Activated naive CD4-positive, alpha-beta T cell treated with anti-CD3 and anti-CD28 coated beads, Interleukin-2, amount 50 U/mL, for 24 hours (primary cell): ENCODE measurements around the gene ENTREP1.

Experiments
- H3K27ac Mint-ChIP-seq: one replicate; pipeline ENCODE4 v1.8.0; 2021; ENCODE audit warnings: mild to moderate bottlenecking, mixed read lengths
- H3K27me3 Mint-ChIP-seq: one replicate; pipeline ENCODE4 v1.8.0; 2021; ENCODE audit warnings: mixed read lengths
- H3K36me3 Mint-ChIP-seq: one replicate; pipeline ENCODE4 v1.8.0; 2021; ENCODE audit warnings: mixed read lengths
- H3K4me1 Mint-ChIP-seq: one replicate; pipeline ENCODE4 v1.8.0; 2021; ENCODE audit warnings: mixed read lengths
- H3K4me3 Mint-ChIP-seq: one replicate; pipeline ENCODE4 v1.8.0; 2021; ENCODE audit warnings: mild to moderate bottlenecking, mixed read lengths
- H3K9me3 Mint-ChIP-seq: one replicate; pipeline ENCODE4 v1.8.0; 2021; ENCODE audit warnings: mixed read lengths

Gene ENTREP1

DNA sequence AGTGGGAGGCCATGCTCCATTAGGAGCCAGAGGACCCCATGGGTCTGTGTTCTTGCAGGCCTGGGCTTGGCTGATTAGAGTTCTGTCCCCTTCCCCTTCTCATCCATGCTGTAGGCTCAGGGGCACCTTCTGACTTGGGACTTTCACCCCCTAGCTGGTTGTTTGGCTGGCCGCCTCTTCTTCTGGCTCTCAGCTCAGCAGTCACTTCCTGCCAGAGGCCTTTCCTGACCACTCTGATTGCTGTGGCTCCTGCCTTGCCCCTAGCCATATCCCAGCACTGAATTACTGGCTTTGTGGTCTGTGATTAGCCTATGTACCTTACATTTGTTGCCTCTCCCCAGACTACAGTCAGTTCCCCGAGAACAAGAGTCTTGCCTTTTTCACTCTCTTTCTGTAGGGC, 14.6 kb downstream of the ENTREP1 start:
- Mint-ChIP-seq H3K36me3 (no peaks in the 10 kb centered on the region), H3K4me1 (no peaks in the 10 kb centered on the region), H3K27me3 (peaks cover 7% of the 10 kb centered on the region), H3K9me3 (no peaks in the 10 kb centered on the region), H3K4me3 (no peak overlapping the region), H3K27ac (no peak overlapping the region)

DNA sequence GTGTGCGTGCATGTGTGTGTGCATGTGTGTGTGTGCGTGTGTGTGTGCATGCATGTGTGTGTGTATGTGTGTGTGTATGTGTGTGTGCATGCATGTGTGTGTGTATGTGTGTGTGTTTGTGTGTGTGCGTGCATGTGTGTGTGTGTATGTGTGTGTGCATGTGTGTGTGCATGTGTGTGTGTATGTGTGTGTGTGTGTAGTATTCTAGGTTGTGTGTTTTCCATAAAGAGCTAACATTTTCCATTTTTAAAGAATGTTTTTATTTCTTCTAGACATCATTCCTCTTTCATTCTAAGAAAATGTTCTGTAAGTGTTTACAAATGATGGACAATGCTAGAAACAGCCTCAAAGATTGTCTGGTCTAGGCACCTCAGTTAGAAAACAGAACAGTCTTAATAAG, 15.6 kb downstream of the ENTREP1 start:
- H3K4me1 Mint-ChIP-seq: no peaks in the 10 kb centered on the region

DNA sequence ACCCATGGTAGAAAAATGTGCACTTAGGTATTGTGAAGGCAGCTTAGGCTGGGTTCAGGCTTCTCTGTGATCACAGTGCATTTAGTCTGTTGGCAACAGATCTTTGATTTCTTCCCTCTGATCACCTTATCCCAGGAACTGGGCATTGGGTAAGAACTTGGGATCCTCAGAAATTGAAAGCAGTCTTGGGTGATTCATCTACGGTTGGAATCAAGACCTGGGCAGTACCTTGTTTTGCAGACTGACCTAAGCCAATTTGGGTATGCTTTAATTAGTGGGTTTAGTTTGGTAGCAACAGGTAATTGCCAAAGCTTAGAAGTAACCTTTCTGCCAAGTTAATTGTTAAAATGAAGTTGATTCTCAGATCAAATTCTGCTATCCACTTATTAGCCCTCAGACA, 17.8 kb downstream of the ENTREP1 start:
- H3K4me1 Mint-ChIP-seq: no peaks in the 10 kb centered on the region
- peaks cover 6% of the 10 kb centered on the region for H3K27me3 Mint-ChIP-seq
- no peaks in the 10 kb centered on the region for H3K36me3 Mint-ChIP-seq
- no peak overlapping the region for H3K27ac Mint-ChIP-seq
- H3K9me3 Mint-ChIP-seq: no peaks in the 10 kb centered on the region
- no peak overlapping the region for H3K4me3 Mint-ChIP-seq

More for the DNA sequence above, 15.6 kb downstream of the ENTREP1 start:
- Mint-ChIP-seq H3K27ac (no peak overlapping the region), H3K27me3 (peaks cover 6% of the 10 kb centered on the region), H3K4me3 (no peak overlapping the region), H3K9me3 (no peaks in the 10 kb centered on the region), H3K36me3 (no peaks in the 10 kb centered on the region)

DNA sequence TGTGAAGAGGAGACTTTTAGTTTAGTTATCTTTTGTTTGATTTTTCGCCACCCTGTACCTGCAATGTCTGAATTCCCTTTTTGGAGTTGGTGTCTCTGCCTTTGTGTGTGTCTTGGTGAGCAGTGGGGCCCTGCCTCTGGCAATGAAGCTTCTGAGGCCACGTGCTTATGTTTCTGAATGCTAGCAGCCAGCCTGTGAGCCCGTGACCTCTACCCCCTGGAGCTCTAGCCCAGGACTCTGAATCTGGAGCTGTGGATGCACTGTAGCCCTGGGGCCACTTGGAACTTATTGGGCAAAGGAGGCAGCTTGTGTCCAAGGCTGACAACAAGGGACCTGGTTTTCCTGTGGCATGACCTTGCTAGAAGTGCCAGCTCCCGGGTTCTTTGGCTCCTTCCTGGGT, 19.4 kb downstream of the ENTREP1 start:
- Mint-ChIP-seq H3K27ac (no peak overlapping the region), H3K9me3 (no peaks in the 10 kb centered on the region), H3K27me3 (peaks cover 11% of the 10 kb centered on the region), H3K4me1 (no peaks in the 10 kb centered on the region), H3K4me3 (no peak overlapping the region), H3K36me3 (no peaks in the 10 kb centered on the region)

DNA sequence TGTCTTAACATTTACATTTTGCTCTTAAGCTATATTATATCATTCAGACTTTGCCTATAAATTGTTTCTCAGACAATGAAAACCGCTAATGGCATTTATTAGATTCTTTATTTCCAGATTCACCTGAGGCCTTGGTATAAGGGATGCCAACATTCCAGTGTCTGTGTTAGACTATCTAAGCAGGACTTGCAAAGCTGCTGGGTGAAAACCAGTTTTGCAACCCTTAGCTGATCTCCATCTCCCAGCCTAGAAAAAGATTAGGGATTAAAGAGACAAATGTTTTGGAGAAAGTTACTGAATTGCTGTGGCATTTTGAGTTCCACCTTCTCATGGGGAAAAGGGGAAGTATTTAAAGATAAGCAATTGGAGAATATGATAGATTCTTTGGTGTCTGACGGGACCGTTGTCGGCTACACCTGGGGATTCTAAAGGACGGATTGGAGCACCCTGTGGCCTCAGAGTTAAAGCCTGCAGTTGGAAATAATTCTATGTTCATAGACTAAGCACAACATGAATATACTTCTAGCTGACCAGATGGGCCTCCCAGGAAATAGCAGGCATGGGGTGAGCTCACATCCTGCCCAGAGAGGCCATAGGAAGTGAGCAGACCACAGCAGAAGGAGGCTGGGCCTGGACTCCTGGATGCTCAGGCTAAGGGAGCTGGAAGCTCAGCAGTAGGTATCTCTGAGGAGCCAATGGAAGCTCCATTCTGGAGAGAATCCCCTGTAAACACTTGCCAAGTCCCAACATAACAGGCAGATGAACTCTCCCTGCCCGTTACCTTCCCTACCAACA, 21.8 kb downstream of the ENTREP1 start:
- no peaks in the 10 kb centered on the region for H3K36me3 Mint-ChIP-seq
- peaks cover 13% of the 10 kb centered on the region for H3K27me3 Mint-ChIP-seq
- H3K4me3 Mint-ChIP-seq: no peak overlapping the region
- no peak overlapping the region for H3K27ac Mint-ChIP-seq
- no peaks in the 10 kb centered on the region for H3K9me3 Mint-ChIP-seq
- H3K4me1 Mint-ChIP-seq: no peaks in the 10 kb centered on the region

DNA sequence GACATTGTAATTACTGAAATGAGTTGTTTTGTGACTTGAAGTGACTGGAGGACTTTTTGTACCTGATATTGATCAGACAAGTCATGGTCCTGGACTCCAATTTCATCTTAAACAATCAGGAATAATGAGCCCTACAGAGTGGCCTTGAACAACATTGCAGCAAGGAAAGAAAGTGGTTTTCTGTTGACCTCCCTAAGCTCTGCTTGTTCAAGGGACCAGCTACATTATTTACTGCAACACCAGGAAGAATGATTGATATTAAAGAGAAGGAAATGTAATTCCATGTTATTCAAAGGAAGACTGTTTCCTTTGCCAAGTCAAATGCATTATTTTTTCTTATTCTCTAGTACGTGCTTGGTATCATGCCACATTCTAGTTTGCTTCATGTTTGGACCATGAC, 22.6 kb downstream of the ENTREP1 start:
- H3K36me3 Mint-ChIP-seq: no peaks in the 10 kb centered on the region
- no peak overlapping the region for H3K4me3 Mint-ChIP-seq
- H3K4me1 Mint-ChIP-seq: no peaks in the 10 kb centered on the region
- H3K27me3 Mint-ChIP-seq: peaks cover 13% of the 10 kb centered on the region
- H3K9me3 Mint-ChIP-seq: no peaks in the 10 kb centered on the region
- H3K27ac Mint-ChIP-seq: no peak overlapping the region

DNA sequence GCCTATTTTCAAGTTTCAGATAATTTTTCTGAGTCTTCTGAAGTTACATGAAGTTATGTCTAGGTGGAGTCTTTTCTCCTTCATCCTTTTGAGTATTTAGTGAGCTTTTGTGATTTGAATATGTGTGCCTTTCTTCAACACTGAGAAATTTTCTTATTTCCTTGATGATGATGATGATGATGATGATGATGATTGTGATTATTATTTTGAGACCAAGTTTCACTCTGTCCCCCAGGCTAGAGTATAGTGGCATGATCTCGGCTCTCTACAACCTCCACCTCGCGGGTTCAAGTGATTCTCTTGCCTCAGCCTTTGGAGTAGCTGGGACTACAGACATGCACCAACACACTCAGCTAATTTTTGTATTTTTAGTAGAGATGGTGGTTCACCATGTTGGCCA, 26.2 kb downstream of the ENTREP1 start:
- no peak overlapping the region for H3K27ac Mint-ChIP-seq
- H3K4me3 Mint-ChIP-seq: no peak overlapping the region
- peaks cover 15% of the 10 kb centered on the region for H3K27me3 Mint-ChIP-seq
- no peaks in the 10 kb centered on the region for H3K36me3 Mint-ChIP-seq
- no peaks in the 10 kb centered on the region for H3K9me3 Mint-ChIP-seq
- no peaks in the 10 kb centered on the region for H3K4me1 Mint-ChIP-seq

DNA sequence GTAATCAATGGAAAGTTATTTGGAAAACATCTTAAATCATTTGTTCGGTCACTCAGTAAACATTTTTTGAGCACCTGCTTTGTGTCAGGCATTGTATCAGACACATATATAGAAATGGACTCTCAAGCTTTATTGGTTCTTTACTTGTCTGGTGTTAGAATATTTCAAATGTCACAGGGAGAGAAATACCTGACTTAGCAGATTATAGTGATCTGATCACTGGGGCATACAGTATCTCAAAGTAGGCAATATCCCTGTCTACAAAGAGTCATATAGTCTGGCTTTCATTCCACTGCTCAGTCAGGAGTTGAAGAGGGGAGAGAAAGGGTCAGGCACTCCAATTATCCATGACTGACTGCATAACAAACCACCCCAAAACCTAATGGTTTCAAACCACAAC, 30.2 kb downstream of the ENTREP1 start:
- Mint-ChIP-seq H3K4me3 (no peak overlapping the region), H3K36me3 (no peaks in the 10 kb centered on the region), H3K27ac (no peak overlapping the region), H3K9me3 (no peaks in the 10 kb centered on the region), H3K27me3 (peaks cover 9% of the 10 kb centered on the region), H3K4me1 (no peaks in the 10 kb centered on the region)

DNA sequence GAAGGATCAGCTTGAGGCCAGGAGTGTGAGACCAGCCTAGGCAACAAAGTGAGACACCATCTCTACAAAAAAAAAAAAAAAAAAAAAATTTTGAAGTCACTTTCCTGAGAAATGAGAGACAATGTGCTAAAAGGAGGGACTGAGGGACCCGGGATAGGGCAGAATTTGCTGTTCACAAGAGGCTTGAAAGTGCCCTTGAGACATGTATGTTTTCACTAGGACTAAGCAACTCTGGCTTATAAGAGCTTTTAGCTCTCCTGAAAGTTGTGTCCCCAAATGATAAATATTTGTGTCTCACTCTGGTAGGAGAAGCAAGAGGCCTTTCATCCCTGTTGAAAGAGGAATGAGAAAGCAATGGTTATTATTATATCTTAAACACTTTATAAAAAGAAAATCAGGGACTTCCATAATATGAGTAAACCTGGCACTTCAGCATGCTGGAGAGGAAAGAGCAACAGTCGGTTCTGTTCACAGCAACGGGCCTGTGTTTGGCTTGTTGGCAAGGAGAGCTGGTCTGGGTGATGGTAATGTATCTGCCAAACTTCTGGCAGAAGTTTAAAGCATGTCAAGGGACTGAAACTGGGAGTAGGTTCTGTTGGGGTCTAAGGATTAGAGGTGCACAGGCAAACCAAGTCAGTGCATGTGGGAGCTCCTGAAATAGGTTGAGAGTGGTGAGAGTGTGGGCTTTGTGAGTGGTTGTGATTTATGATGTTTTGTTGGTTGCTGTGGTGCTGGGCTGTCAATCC, 32.2 kb downstream of the ENTREP1 start:
- Mint-ChIP-seq H3K36me3 (no peaks in the 10 kb centered on the region), H3K4me1 (no peaks in the 10 kb centered on the region), H3K9me3 (no peaks in the 10 kb centered on the region), H3K4me3 (no peak overlapping the region), H3K27me3 (peaks cover 8% of the 10 kb centered on the region), H3K27ac (no peak overlapping the region)

DNA sequence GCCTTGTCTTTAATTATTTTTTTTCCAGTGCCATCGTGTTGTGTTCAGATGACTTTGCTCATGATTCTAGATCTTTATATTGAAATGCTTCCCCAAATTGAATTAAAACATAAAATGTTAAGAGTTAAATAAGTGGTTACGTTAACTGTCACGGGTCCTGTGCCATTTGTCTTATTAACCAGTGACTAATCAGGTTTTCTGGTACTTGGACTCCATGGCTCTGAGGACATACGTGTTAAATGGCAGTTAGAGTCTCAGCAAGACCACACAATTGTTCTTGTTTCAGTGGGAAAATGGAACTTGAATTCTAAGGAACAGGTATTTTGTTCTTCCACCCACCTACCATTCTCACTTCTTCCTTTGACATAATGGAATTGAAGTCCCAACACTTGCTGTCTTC, 32.8 kb downstream of the ENTREP1 start:
- H3K36me3 Mint-ChIP-seq: no peaks in the 10 kb centered on the region
- no peak overlapping the region for H3K4me3 Mint-ChIP-seq
- no peak overlapping the region for H3K27ac Mint-ChIP-seq
- H3K27me3 Mint-ChIP-seq: peaks cover 8% of the 10 kb centered on the region
- H3K9me3 Mint-ChIP-seq: no peaks in the 10 kb centered on the region
- no peaks in the 10 kb centered on the region for H3K4me1 Mint-ChIP-seq

DNA sequence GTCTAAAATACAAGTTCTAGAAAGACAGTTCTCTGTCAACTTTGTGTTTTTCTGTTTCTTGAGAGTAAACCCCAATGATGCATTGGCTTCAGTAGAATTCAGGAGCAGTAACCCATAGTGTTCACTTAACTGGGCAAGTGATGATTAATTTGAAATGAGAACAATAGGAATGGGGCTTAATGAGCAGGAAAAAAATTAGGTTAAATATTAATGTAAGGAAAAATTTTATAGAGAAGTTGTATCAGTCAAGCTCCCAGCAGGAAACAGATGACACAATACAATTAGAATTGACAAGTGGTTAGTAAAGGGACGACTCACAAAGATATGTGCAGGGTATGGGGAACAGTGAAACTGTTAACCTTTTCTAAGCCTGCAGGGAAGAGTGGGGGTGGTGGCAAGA, 38.2 kb downstream of the ENTREP1 start:
- Mint-ChIP-seq H3K36me3 (no peaks in the 10 kb centered on the region), H3K27ac (no peak overlapping the region), H3K9me3 (peaks cover 2% of the 10 kb centered on the region), H3K4me1 (no peaks in the 10 kb centered on the region), H3K4me3 (no peak overlapping the region), H3K27me3 (peaks cover 3% of the 10 kb centered on the region)

DNA sequence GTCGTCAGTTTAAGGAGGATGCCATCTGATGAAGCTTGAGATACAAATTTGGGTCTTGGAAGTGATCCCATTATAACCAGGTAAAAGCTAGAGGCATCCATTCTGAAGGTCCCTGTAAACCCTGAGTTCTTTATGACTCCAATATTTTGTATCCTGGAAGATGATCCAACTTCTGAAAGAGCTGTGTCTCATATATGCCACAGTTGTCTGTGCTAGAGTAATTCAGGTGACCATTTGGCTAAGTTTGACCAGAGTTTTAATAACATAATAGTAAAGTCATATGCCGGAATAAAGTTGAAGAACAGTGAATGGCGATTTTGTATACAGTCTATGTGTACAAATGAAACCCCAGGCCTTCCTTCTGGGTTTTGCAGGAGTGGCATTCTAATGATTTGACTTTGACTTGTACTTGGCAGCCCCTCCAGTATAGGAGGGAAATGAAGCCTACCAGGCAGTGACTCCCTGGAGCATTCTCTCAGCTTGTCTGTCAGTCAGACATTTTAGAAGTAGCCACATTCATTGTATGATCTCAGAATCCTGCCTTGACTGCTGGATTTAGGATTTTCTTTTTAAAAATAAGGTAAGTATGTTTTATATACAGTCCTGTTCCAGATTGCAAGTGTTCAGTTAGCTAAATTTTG, 39.6 kb downstream of the ENTREP1 start:
- H3K9me3 Mint-ChIP-seq: peaks cover 6% of the 10 kb centered on the region
- H3K4me1 Mint-ChIP-seq: no peaks in the 10 kb centered on the region
- H3K4me3 Mint-ChIP-seq: no peak overlapping the region
- no peaks in the 10 kb centered on the region for H3K36me3 Mint-ChIP-seq
- no peak overlapping the region for H3K27ac Mint-ChIP-seq
- peaks cover 10% of the 10 kb centered on the region for H3K27me3 Mint-ChIP-seq

DNA sequence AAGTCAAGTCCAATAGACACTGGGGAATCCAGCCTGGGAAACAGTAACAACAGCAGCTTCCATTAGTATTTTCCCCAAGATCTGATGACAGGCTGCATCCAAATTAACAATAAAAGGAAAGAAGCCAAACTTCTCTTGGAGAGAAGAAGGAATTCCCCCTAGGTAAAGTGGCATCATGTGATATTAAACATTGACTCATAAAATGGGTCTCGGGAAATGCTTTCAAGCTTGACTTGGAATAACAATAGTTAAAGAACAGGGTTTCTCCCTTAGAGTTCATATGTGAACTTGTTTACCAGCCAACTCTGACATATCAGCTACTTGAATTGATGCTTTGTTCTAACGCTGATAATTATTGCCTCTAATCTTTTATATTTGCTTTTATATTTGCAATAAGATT, 45.4 kb downstream of the ENTREP1 start:
- Mint-ChIP-seq H3K4me1 (no peaks in the 10 kb centered on the region), H3K9me3 (peaks cover 6% of the 10 kb centered on the region), H3K36me3 (no peaks in the 10 kb centered on the region)

DNA sequence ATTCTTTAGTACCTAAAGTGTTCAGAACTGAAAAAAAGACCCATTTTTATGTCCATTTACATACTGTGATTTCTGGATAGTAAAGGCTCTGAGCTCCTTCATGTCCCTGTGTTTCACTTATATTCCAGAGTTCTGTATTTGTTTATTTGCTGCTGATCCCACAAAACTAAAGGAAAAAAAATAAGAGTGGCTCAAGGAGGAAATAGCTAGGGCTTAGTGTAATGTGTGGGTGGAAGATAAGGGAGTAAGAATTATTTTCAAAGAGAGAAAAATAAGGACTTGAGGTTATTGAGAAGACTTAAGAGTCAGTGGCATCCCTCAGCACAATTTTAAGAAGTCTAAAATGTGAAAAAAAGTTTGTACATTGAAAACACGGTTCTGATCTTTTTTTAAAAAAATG, 46.0 kb downstream of the ENTREP1 start:
- H3K9me3 Mint-ChIP-seq: peaks cover 6% of the 10 kb centered on the region
- no peaks in the 10 kb centered on the region for H3K4me1 Mint-ChIP-seq
- H3K4me3 Mint-ChIP-seq: no peak overlapping the region
- no peak overlapping the region for H3K27ac Mint-ChIP-seq
- no peaks in the 10 kb centered on the region for H3K36me3 Mint-ChIP-seq
- peaks cover 18% of the 10 kb centered on the region for H3K27me3 Mint-ChIP-seq

More for the DNA sequence above, 45.4 kb downstream of the ENTREP1 start:
- Mint-ChIP-seq H3K4me3 (no peak overlapping the region), H3K27ac (no peak overlapping the region), H3K27me3 (peaks cover 18% of the 10 kb centered on the region)

DNA sequence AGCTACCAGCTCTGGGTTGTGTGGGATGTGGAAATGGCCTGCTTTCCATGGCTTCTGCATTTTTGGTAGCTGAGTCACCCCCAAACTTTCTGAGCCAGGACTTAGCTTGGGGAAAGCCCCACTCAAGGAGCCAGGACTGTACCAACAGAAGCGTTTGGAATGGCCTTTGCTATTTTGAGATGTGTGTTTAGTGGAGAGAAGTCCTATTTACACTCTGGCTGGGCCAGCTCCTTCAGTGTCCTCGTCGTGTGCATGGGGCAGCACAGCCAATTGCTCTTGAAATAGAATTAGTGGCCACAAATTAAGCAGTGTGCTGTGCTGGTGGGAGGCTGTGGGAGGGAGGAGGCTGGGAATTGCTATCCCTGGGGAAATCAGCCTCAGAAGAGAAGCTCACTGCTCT, 51.6 kb downstream of the ENTREP1 start:
- Mint-ChIP-seq H3K27ac (no peak overlapping the region), H3K4me1 (no peaks in the 10 kb centered on the region), H3K27me3 (peaks cover 11% of the 10 kb centered on the region), H3K36me3 (no peaks in the 10 kb centered on the region), H3K9me3 (no peaks in the 10 kb centered on the region), H3K4me3 (no peak overlapping the region)

DNA sequence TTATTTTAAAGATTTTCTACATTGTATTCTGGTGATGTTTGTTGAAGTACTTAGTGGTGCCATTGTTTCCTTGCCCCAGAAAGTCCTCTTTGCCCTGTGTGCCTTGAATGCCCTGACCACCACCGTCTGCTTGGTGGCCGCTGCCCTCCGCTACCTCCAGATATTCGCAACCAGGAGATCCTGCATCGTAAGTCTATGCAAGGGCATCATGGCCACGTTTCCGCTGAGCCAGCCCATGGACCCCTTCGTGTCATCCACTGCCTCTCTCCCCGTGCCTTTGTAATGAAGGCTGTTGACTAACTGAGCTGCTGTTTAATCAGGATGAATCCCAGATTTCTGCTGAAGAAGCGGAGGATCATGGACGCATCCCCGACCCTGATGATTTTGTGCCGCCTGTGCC, 52.3 kb downstream of the ENTREP1 start:
- H3K27me3 Mint-ChIP-seq: peaks cover 10% of the 10 kb centered on the region
- H3K4me3 Mint-ChIP-seq: no peak overlapping the region
- no peak overlapping the region for H3K27ac Mint-ChIP-seq
- H3K9me3 Mint-ChIP-seq: no peaks in the 10 kb centered on the region
- H3K4me1 Mint-ChIP-seq: no peaks in the 10 kb centered on the region
- no peaks in the 10 kb centered on the region for H3K36me3 Mint-ChIP-seq
